ENCODE results near the gene ARHGEF19.

DNA sequence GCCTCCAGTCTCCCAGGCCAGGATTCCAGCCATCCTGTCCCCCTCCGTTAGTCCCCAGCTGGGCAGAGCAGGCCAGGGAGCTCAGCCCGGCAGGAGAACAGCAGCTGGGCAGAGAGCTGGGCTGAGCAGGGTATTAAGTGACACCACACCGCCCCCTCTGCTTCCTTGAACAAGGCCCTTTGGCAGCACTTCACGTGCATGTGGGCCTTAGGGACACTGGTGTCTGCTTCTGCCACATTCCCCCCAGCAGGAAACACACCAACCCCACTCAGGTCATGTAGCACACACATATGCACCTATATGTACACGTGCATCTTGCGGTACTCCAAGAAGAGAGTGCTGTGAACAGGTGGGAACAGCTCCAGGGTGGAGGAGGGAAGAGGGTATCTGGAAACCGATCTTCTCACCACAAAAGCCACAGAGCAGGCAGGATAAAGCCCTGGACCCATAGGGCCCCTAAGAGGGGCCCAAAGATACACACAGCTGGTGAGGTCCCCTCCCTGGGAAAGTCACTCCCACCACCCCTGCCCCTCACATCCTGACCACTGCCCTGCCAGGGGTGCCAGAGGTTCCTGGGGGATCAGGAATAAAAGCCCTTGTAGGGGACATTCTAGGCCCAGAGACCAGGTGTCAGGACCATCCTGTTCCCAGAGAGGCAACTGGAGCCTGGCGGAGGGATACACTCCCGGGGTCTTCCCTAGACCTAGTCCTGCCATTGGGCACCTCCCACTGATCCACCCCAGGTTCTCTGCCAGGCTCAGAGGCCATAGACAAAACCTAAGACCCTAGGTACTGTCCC lies 61.1 kb downstream of the ARHGEF19 start:
- TF ChIP-seq EZH2 (IDR thresholded peaks at IDR 0.05; ENCODE audit: insufficient read depth, poor library complexity, severe bottlenecking) (no peak), EZH2phosphoT487 (IDR thresholded peaks at IDR 0.05; ENCODE audit: insufficient read depth, low read depth) (no peak)

Data from GM23248 (cell line).